Astrocyte (in vitro differentiated cells and primary cell): ENCODE measurements around the gene PRSS12.

Experiments
- CTCF ChIP-seq: IDR thresholded peaks from 2 replicates; pipeline ENCODE4 v1.5.1; 2011; ENCODE audit warnings: low read depth, mild to moderate bottlenecking, inconsistent platforms, low read length, moderate library complexity; ENCODE audit not compliant: insufficient read depth
- EZH2 ChIP-seq: IDR thresholded peaks from 2 replicates; pipeline ENCODE4 v1.6.1; 2012; ENCODE audit warnings: mild to moderate bottlenecking, low read length, inconsistent platforms; ENCODE audit not compliant: insufficient read depth

- TF ChIP-seq CTCF (no peak), EZH2 (no peak)
Measured at GRCh38 chr4:118361192-118361591, 8.4 kb upstream of the PRSS12 start.
